PC-9 (cell line): ENCODE data around the gene PXN. TPM values are rescaled to one million over a fixed set of nuclear protein-coding genes. Genes with fewer than 3 reads are reported as not detected.
"Not testable (repeated sequence)": the region's sequence is repeated elsewhere in the genome, so short reads cannot be mapped to it uniquely, and the experiment has no call there.

Source experiments
- BruUV-seq: library from RNA; stranded (reverse); fragments of 400-500 nt; replicated peaks from 2 replicates; lab custom pipeline; 2021; lab: Mats Ljungman, UMichigan
- CTCF ChIA-PET: fragments of 300-600 bp; sonication (Branson Sonifier 250); formaldehyde crosslinking; loops from one replicate; lab custom pipeline; 2022; ENCODE audit warnings: antibody characterized with exemption; lab: Charles Lee
- POLR2A ChIA-PET: fragments of 300-600 bp; sonication (Branson Sonifier 250); formaldehyde crosslinking; loops from one replicate; lab custom pipeline; 2022; ENCODE audit warnings: antibody characterized with exemption; ENCODE audit not compliant: unreplicated experiment; lab: Charles Lee
- DNase-seq, 2 experiments: peaks; one replicate each; pipeline versions ENCODE4 v3.0.0 to v3.0.0-alpha.2; 2015 to 2022; ENCODE audit warnings: mixed read lengths in 1 of 2
- H2AFZ ChIP-seq: fragments of 200-600 bp; sonication (generic); 2 replicates; pipeline ENCODE4 v1.8.1; 2017; ENCODE audit warnings: antibody characterized with exemption
- H3F3A ChIP-seq: fragments of 200-600 bp; sonication (generic); 2 replicates; pipeline ENCODE4 v1.8.1; 2017; ENCODE audit warnings: antibody characterized with exemption, mild to moderate bottlenecking, low read depth; ENCODE audit not compliant: insufficient read depth
- H3K27ac ChIP-seq: fragments of 200-600 bp; sonication (generic); 2 replicates; pipeline ENCODE4 v1.6.1; 2016; ENCODE audit warnings: mixed run types
- H3K27me3 ChIP-seq: fragments of 200-600 bp; sonication (generic); 2 replicates; pipeline ENCODE4 v1.6.1; 2016; ENCODE audit warnings: low read depth, mixed run types; ENCODE audit not compliant: insufficient read depth
- H3K36me3 ChIP-seq: fragments of 200-600 bp; sonication (generic); 2 replicates; pipeline ENCODE4 v1.6.1; 2016; ENCODE audit warnings: low read depth, mixed run types
- H3K4me1 ChIP-seq: fragments of 200-600 bp; sonication (generic); replicated peaks from 2 replicates; pipeline ENCODE4 v1.6.1; 2016; ENCODE audit warnings: mixed run types; ENCODE audit not compliant: insufficient read depth
- H3K4me2 ChIP-seq: fragments of 200-600 bp; sonication (generic); 2 replicates; pipeline ENCODE4 v1.6.1; 2017; ENCODE audit warnings: mixed run types
- H3K4me3 ChIP-seq: fragments of 200-600 bp; sonication (generic); 2 replicates; pipeline ENCODE4 v1.6.1; 2016; ENCODE audit warnings: mixed run types
- H3K79me2 ChIP-seq: fragments of 200-600 bp; sonication (generic); 2 replicates; pipeline ENCODE4 v1.6.1; 2017; ENCODE audit warnings: low read depth, mixed run types
- H3K9me2 ChIP-seq: fragments of 200-600 bp; sonication (generic); 2 replicates; pipeline ENCODE4 v1.8.1; 2017; ENCODE audit warnings: mild to moderate bottlenecking; ENCODE audit not compliant: insufficient read depth
- H3K9me3 ChIP-seq: fragments of 200-600 bp; sonication (generic); 2 replicates; pipeline ENCODE4 v1.8.1; 2016; ENCODE audit warnings: low read depth; ENCODE audit not compliant: insufficient read depth
- H4K20me1 ChIP-seq: fragments of 200-600 bp; sonication (generic); 2 replicates; pipeline ENCODE4 v1.8.1; 2017; ENCODE audit not compliant: insufficient read depth
- EZH2 ChIP-seq: fragments of 200-600 bp; sonication (generic); IDR thresholded peaks from 2 replicates; pipeline ENCODE4 v1.8.0; 2017; ENCODE audit warnings: antibody characterized with exemption, low read depth
- intact Hi-C: fragments of 100-400 bp; cut with micrococcal nuclease; formaldehyde crosslinking; loops from one replicate; pipeline ENCODE4 v1.10.0; 2022; ENCODE audit not compliant: unreplicated experiment
- total RNA-seq: library from RNA; stranded (reverse); gene quantifications from 2 replicates; pipeline ENCODE4 v1.2.3, GENCODE V29; 2021
- TF ChIP-seq, protein P1 (sequence below): fragments of 200-600 bp; sonication (generic); conservative IDR thresholded peaks from 2 replicates; pipeline ENCODE4 v1.6.1; 2017; ENCODE audit warnings: mixed run types, antibody characterized with exemption, mild to moderate bottlenecking, moderate library complexity

PXN gene
- total RNA-seq, 1 experiment from 2014 or later, result 218 TPM

- DNase-seq, result no peak
- Histone ChIP-seq H3K4me3 (no peak overlapping the region), H3F3A (peaks cover 13% of the 10 kb centered on the region), H3K27ac (no peak overlapping the region), H3K79me2 (peaks cover 86% of the 10 kb centered on the region), H2AFZ (no peak overlapping the region), H3K4me1 (peaks cover 30% of the 10 kb centered on the region), H3K9me3 (no peaks in the 10 kb centered on the region), H3K27me3 (no peaks in the 10 kb centered on the region), H3K36me3 (no peaks in the 10 kb centered on the region), H4K20me1 (peaks cover 28% of the 10 kb centered on the region), H3K4me2 (no peak overlapping the region), H3K9me2 (no peaks in the 10 kb centered on the region)
- intact Hi-C loops, result no loop called here
- TF ChIP-seq, protein P1, sequence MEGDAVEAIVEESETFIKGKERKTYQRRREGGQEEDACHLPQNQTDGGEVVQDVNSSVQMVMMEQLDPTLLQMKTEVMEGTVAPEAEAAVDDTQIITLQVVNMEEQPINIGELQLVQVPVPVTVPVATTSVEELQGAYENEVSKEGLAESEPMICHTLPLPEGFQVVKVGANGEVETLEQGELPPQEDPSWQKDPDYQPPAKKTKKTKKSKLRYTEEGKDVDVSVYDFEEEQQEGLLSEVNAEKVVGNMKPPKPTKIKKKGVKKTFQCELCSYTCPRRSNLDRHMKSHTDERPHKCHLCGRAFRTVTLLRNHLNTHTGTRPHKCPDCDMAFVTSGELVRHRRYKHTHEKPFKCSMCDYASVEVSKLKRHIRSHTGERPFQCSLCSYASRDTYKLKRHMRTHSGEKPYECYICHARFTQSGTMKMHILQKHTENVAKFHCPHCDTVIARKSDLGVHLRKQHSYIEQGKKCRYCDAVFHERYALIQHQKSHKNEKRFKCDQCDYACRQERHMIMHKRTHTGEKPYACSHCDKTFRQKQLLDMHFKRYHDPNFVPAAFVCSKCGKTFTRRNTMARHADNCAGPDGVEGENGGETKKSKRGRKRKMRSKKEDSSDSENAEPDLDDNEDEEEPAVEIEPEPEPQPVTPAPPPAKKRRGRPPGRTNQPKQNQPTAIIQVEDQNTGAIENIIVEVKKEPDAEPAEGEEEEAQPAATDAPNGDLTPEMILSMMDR, result no peak
- TF ChIP-seq EZH2, result no peak
- POLR2A ChIA-PET, result interaction anchor here (0.6 to 2.6 kb wide), 9 partner anchors 9 to 301 kb away, joined by 3 to 15 read pairs (median 4); partner anchors contain the start of gene RNU4-2
- TSS peak; percentile 84 for BruUV-seq
- CTCF ChIA-PET, result interaction anchor here (0.8 to 1.7 kb wide), 5 partner anchors 9 to 27 kb away, joined by 3 to 12 read pairs (median 4); partner anchors contain the start of gene PXN
These were observed 27.3 kb downstream of the PXN start for GRCh38 chr12:120238217-120238616.

DNA sequence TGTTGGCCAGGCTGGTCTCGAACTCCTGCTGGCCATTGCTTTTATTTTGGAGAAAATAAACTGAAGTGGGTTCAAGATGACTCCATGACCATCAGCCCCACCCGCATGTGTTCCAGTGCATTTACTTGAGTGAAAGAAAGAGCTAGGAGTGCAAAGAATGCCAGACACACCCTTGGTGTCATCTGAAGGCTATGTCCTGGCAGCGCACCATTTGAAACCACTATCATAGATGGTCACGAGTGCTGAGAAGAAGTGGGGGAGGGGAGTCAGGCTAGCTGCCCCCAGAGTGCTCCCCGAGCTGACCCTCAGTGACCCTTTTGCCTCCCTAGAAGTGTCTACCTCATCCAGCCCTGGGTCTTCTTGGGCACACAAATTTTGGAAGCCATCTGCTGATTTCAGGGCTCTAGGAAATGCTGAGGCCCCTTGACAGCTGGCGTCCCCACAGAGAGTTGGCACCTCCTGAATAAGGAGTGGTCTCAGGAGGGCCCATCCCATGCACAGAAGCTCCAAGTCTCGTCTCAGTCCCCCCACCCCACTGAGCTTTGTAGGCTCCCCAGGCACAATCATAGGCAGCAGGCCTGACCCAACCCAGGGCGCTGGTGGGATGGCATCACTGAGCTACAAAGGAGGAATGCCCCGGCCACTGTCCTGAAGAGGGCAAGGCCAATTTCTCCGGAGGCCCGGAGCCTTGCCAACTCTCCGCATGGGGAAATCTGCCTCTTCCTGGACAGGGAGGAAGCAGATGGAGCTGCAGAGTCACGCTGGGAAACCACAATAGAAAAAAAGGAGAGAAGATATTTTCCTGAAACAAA is 28.0 kb downstream of the PXN start:
- Histone ChIP-seq H3F3A (peaks cover 19% of the 10 kb centered on the region), H3K27me3 (no peaks in the 10 kb centered on the region), H3K27ac (no peak overlapping the region), H3K4me2 (no peak overlapping the region), H3K9me2 (no peaks in the 10 kb centered on the region), H3K79me2 (peaks cover 85% of the 10 kb centered on the region), H2AFZ (no peak overlapping the region), H3K4me1 (peaks cover 37% of the 10 kb centered on the region), H3K9me3 (no peaks in the 10 kb centered on the region), H4K20me1 (peaks cover 22% of the 10 kb centered on the region), H3K4me3 (no peak overlapping the region), H3K36me3 (no peaks in the 10 kb centered on the region)
- CTCF ChIA-PET, result interaction anchor here (1.2 to 1.7 kb wide), 3 partner anchors 9 to 28 kb away, joined by 4 to 12 read pairs (median 8); partner anchors contain the start of gene PXN
- POLR2A ChIA-PET, result interaction anchor here (0.6 to 2.6 kb wide), 10 partner anchors 10 to 1991 kb away, joined by 3 to 15 read pairs (median 4); partner anchors contain the start of gene RNU4-2
- TF ChIP-seq, protein P1, result no peak
- TF ChIP-seq EZH2, result no peak
- intact Hi-C loops, result loop anchor here (1.0 kb wide), 2 partner anchors 8 to 11 kb away; no protein-coding TSS in a partner anchor
- DNase-seq, result peak in 1 of 2 experiments; percentile 83
- no TSS peak for BruUV-seq

DNA sequence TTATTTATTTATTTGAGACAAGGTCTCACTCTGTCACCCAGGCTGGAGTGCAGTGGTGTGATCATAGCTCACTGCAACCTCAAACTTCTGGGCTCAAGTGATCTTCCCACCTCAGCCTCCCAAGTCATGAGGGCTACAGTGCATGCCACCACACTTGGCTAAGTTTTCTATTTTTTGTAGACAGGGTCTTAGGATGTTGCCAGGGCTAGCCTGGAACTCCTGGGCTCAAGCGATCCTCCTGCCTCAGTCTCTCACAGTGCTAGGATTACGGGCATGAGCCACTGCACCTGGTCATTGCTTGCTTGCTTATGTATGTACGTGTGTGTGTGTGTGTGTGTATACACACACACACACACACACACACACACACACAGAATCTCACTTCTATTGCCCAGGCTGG is 28.7 kb downstream of the PXN start:
- not testable (repeated sequence) for BruUV-seq, H3K36me3 ChIP-seq, DNase-seq

More for the DNA sequence above, 28.7 kb downstream of the PXN start:
- not testable (repeated sequence) for H2AFZ ChIP-seq, H3K9me3 ChIP-seq, H3K9me2 ChIP-seq, H3K4me3 ChIP-seq, H3K4me2 ChIP-seq, H3K27me3 ChIP-seq, H3K27ac ChIP-seq
- Histone ChIP-seq H4K20me1 (peaks cover 16% of the 10 kb centered on the region), H3K4me1 (peaks cover 44% of the 10 kb centered on the region), H3K79me2 (peaks cover 78% of the 10 kb centered on the region), H3F3A (peaks cover 27% of the 10 kb centered on the region)
- POLR2A ChIA-PET, result interaction anchor here (0.6 to 2.6 kb wide), 4 partner anchors 27 to 1992 kb away, joined by 4 to 15 read pairs (median 4); partner anchors contain the start of gene RNU4-2
- intact Hi-C loops, result loop anchor here (1.0 kb wide), 2 partner anchors 8 to 11 kb away; no protein-coding TSS in a partner anchor
- CTCF ChIA-PET, result interaction anchor here (0.5 to 1.6 kb wide), 3 partner anchors 8 to 25 kb away, joined by 3 to 14 read pairs (median 12); no protein-coding TSS in a partner anchor
